HCT116 (cell line): ENCODE measurements around the gene SLC35E4. TPM values are rescaled to one million over a fixed set of nuclear protein-coding genes. Genes with fewer than 3 reads are reported as not detected.

Experiments
- ATAC-seq: fragments of 200-7000 bp; cut with Tn5 transposase; 2 replicates; pipeline ENCODE4 v1.9.1; 2020; ENCODE audit warnings: mild to moderate bottlenecking, moderate library complexity
- BruUV-seq: library from RNA; stranded (reverse); fragments of 400-500 nt; replicated peaks from 2 replicates; lab custom pipeline; 2021; lab: Mats Ljungman, UMichigan
- CTCF ChIA-PET: fragments of 300-600 bp; sonication (Branson Sonifier 250); formaldehyde crosslinking; loops from one replicate; lab custom pipeline; 2021; ENCODE audit warnings: antibody characterized with exemption; lab: Charles Lee
- POLR2A ChIA-PET: fragments of 300-600, 350-600 bp; sonication (Branson Sonifier 250); formaldehyde crosslinking; loops from one replicate; lab custom pipeline; 2021; ENCODE audit warnings: antibody characterized with exemption; lab: Charles Lee
- RAD21 ChIA-PET, 2 experiments: fragments of 300-600 bp; sonication (Branson Sonifier 250); formaldehyde crosslinking; loops; one replicate each; lab custom pipeline; 2023; ENCODE audit warnings: low total read pairs in 2 of 2; ENCODE audit not compliant: uncharacterized antibody in 2 of 2, unreplicated experiment in 2 of 2, low non-redundant PET in 1 of 2; lab: Charles Lee
- DNase-seq: peaks from one replicate; pipeline ENCODE4 v3.0.0-alpha.2; 2010; ENCODE audit warnings: low read depth, low spot score
- H2AFZ ChIP-seq: fragments of 200-600 bp; shearing (Covaris generic), sonication (generic); 2 replicates; pipeline ENCODE4 v1.6.1; 2017; ENCODE audit warnings: low read depth, mixed run types, mixed read lengths, antibody characterized with exemption, low read length; ENCODE audit not compliant: poor library complexity, severe bottlenecking
- H3K27ac ChIP-seq: 2 replicates; pipeline ENCODE4 v1.5.1; 2012; ENCODE audit warnings: low read depth, low read length
- H3K27me3 ChIP-seq: fragments of 200-600 bp; sonication (generic); 2 replicates; pipeline ENCODE4 v1.6.1; 2016; ENCODE audit warnings: mixed run types, low read length, mixed read lengths; ENCODE audit not compliant: insufficient read depth
- H3K36me3 ChIP-seq, 2 experiments: fragments of 200-500 bp in 1 of 2; fragments of 200-600 bp in 1 of 2; sonication (Bioruptor generic) in 1 of 2; sonication (generic) in 1 of 2; 2 replicates each; pipeline versions ENCODE4 v1.5.1 to v1.6.1; 2014 to 2016; ENCODE audit warnings: low read length in 2 of 2, inconsistent platforms in 1 of 2, mixed read lengths in 1 of 2, mixed run types in 1 of 2; ENCODE audit not compliant: insufficient read depth in 2 of 2, control insufficient read depth in 1 of 2
- H3K4me1 ChIP-seq, 2 experiments: fragments of 200-600 bp in 1 of 2; sonication (generic) in 1 of 2; 2 replicates each; pipeline versions ENCODE4 v1.5.1 to v1.6.1; 2012 to 2017; ENCODE audit warnings: low read length in 2 of 2, inconsistent platforms in 1 of 2, mild to moderate bottlenecking in 1 of 2, mixed read lengths in 1 of 2, mixed run types in 1 of 2, moderate library complexity in 1 of 2; ENCODE audit not compliant: insufficient read depth in 2 of 2, control insufficient read depth in 1 of 2
- H3K4me2 ChIP-seq: fragments of 200-600 bp; sonication (generic); 2 replicates; pipeline ENCODE4 v1.6.1; 2017; ENCODE audit warnings: mixed run types, low read length, mixed read lengths
- H3K4me3 ChIP-seq, 2 experiments: fragments of 200-600 bp in 1 of 2; sonication (generic) in 1 of 2; replicated peaks in 1 of 2; 2 replicates each; pipeline ENCODE4 v1.5.1; 2011 to 2016; ENCODE audit warnings: low read length in 2 of 2, control low read depth in 1 of 2, low read depth in 1 of 2, mild to moderate bottlenecking in 1 of 2, mixed read lengths in 1 of 2, mixed run types in 1 of 2
- H3K79me2 ChIP-seq: fragments of 200-600 bp; sonication (generic); 2 replicates; pipeline ENCODE4 v1.6.1; 2017; ENCODE audit warnings: mild to moderate bottlenecking, mixed run types, low read length, moderate library complexity, mixed read lengths; ENCODE audit not compliant: insufficient read depth
- H3K9ac ChIP-seq: fragments of 200-600 bp; sonication (generic); 2 replicates; pipeline ENCODE4 v1.6.1; 2016; ENCODE audit warnings: low read length, mixed read lengths
- H3K9me2 ChIP-seq: fragments of 200-600 bp; sonication (generic), shearing (Covaris generic); 2 replicates; pipeline ENCODE4 v1.6.1; 2017; ENCODE audit warnings: mixed run types, mild to moderate bottlenecking, moderate library complexity; ENCODE audit not compliant: insufficient read depth
- H3K9me3 ChIP-seq, 2 experiments: fragments of 200-500 bp in 1 of 2; fragments of 200-600 bp in 1 of 2; sonication (Bioruptor generic) in 1 of 2; sonication (generic) in 1 of 2; 2 replicates each; pipeline ENCODE4 v1.6.1; 2014 to 2017; ENCODE audit warnings: low read length in 2 of 2, mixed read lengths in 2 of 2, inconsistent platforms in 1 of 2, low read depth in 1 of 2, mild to moderate bottlenecking in 1 of 2, mixed run types in 1 of 2, moderate library complexity in 1 of 2; ENCODE audit not compliant: control insufficient read depth in 1 of 2, insufficient read depth in 1 of 2
- H4K20me1 ChIP-seq: fragments of 200-600 bp; sonication (generic), shearing (Covaris generic); 2 replicates; pipeline ENCODE4 v1.6.1; 2017; ENCODE audit warnings: mixed run types, mild to moderate bottlenecking, moderate library complexity; ENCODE audit not compliant: insufficient read depth
- EGR1 ChIP-seq: IDR thresholded peaks from 2 replicates; pipeline ENCODE4 v1.6.1; 2012; ENCODE audit warnings: low read depth
- EZH2phosphoT487 ChIP-seq: fragments of 200-600 bp; IDR thresholded peaks from 2 replicates; pipeline ENCODE4 v1.6.1; 2018; ENCODE audit warnings: antibody characterized with exemption, borderline replicate concordance
- JUND ChIP-seq: IDR thresholded peaks from 2 replicates; pipeline ENCODE4 v1.6.1; 2012
- MAX ChIP-seq: IDR thresholded peaks from 2 replicates; pipeline ENCODE4 v1.6.1; 2012
- RAD21 ChIP-seq: IDR thresholded peaks from 2 replicates; pipeline ENCODE4 v1.6.1; 2012; ENCODE audit warnings: low read depth, mild to moderate bottlenecking
- SIN3A ChIP-seq: IDR thresholded peaks from 2 replicates; pipeline ENCODE4 v1.6.1; 2012; ENCODE audit warnings: low read depth
- SRF ChIP-seq: IDR thresholded peaks from 2 replicates; pipeline ENCODE4 v1.6.1; 2012; ENCODE audit warnings: low read depth
- YY1 ChIP-seq: IDR thresholded peaks from 2 replicates; pipeline ENCODE4 v1.6.1; 2011; ENCODE audit warnings: low read length, low read depth, moderate library complexity, mild to moderate bottlenecking; ENCODE audit not compliant: insufficient replicate concordance; ENCODE audit errors: extremely low read depth
- ZFX ChIP-seq: fragments of 450-650 bp; IDR thresholded peaks from 2 replicates; pipeline ENCODE4 v1.6.1; 2017
- intact Hi-C: fragments of 100-400 bp; cut with micrococcal nuclease; formaldehyde crosslinking; loops from 2 replicates; pipeline ENCODE4 v1.10.0; 2022
- total RNA-seq: library from RNA; stranded (reverse); gene quantifications from one replicate; pipeline ENCODE4 v1.2.1, GENCODE V29; 2021; ENCODE audit not compliant: unreplicated experiment
- TF ChIP-seq, protein P1 (sequence below): IDR thresholded peaks from 2 replicates; pipeline ENCODE4 v1.6.1; 2012
- TF ChIP-seq, protein P2 (sequence below), 3 experiments: fragments of 200-600 bp in 1 of 3; sonication (generic) in 1 of 3; IDR thresholded peaks in 2 of 3; conservative IDR thresholded peaks in 1 of 3; 2 replicates each; pipeline ENCODE4 v1.5.1; 2012 to 2017; ENCODE audit warnings: low read depth in 2 of 3, low read length in 2 of 3, antibody characterized with exemption in 1 of 3, borderline replicate concordance in 1 of 3, control low read depth in 1 of 3, mild to moderate bottlenecking in 1 of 3, mixed read lengths in 1 of 3, mixed run types in 1 of 3, moderate library complexity in 1 of 3; ENCODE audit not compliant: insufficient read depth in 1 of 3

Gene SLC35E4
- total RNA-seq, 1 experiment from 2014 or later = 6.2 TPM

GRCh38 chr22:30596199-30596598 is 39.4 kb upstream of the SLC35E4 start (continued):
- TF ChIP-seq EZH2phosphoT487 = no peak
- no peak for TF ChIP-seq RAD21
- TF ChIP-seq, protein P1, sequence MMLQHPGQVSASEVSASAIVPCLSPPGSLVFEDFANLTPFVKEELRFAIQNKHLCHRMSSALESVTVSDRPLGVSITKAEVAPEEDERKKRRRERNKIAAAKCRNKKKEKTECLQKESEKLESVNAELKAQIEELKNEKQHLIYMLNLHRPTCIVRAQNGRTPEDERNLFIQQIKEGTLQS = no peak
- no peak for TF ChIP-seq YY1
- no peak for TF ChIP-seq MAX
- TF ChIP-seq EGR1 = no peak
- no peak for TF ChIP-seq JUND

DNA sequence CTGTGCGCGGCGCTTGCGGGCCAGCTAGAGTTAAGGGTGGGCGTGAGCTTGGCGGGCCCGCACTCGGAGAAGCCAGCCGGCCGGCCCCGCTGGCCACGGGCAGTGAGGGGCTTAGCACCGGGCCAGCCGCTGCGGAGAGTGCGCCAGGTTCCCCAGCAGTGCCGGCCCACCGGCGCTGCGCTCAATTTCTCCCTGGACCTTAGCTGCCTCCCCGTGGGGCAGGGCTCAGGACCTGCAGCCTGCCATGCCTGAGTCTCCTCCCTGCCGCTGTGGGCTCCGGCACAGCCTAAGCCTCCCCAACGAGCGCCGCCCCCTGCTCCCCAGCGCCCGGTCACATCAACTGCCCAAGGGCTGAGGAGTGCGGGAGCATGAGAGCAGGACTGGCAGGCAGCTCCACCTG is 38.7 kb upstream of the SLC35E4 start:
- CTCF ChIA-PET = interaction anchor here (0.9 to 1.7 kb wide), 2 partner anchors 9 to 153 kb away, joined by 3 read pairs; partner anchors contain the start of gene TCN2
- no peak overlapping the region for H2AFZ ChIP-seq
- no peak for TF ChIP-seq JUND
- TF ChIP-seq YY1 = no peak
- no peak for TF ChIP-seq SIN3A
- TF ChIP-seq, protein P2, sequence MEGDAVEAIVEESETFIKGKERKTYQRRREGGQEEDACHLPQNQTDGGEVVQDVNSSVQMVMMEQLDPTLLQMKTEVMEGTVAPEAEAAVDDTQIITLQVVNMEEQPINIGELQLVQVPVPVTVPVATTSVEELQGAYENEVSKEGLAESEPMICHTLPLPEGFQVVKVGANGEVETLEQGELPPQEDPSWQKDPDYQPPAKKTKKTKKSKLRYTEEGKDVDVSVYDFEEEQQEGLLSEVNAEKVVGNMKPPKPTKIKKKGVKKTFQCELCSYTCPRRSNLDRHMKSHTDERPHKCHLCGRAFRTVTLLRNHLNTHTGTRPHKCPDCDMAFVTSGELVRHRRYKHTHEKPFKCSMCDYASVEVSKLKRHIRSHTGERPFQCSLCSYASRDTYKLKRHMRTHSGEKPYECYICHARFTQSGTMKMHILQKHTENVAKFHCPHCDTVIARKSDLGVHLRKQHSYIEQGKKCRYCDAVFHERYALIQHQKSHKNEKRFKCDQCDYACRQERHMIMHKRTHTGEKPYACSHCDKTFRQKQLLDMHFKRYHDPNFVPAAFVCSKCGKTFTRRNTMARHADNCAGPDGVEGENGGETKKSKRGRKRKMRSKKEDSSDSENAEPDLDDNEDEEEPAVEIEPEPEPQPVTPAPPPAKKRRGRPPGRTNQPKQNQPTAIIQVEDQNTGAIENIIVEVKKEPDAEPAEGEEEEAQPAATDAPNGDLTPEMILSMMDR (IDR thresholded peaks at IDR 0.05 in 2 of 3, conservative IDR thresholded peaks at IDR 0.05 in 1 of 3; ENCODE audit: borderline replicate concordance in 1 of 3, insufficient read depth in 1 of 3, low read depth in 2 of 3, low read length in 2 of 3) = no peak
- no peak for TF ChIP-seq SRF
- TF ChIP-seq ZFX = no peak
- TF ChIP-seq EGR1 = no peak
- TF ChIP-seq, all 23 proteins: peak for 0
- Histone ChIP-seq H3K4me2 (no peak overlapping the region), H3K27ac (no peak overlapping the region), H3K4me1 (peaks cover 0 to 9% of the 10 kb centered on the region in 2 experiments; a peak in 2 of 4 replicates), H3K9me3 (no peaks in the 10 kb centered on the region), H4K20me1 (no peaks in the 10 kb centered on the region), H3K36me3 (no peaks in the 10 kb centered on the region), H3K9ac (no peak overlapping the region), H3K4me3 (no peak overlapping the region), H3K79me2 (no peaks in the 10 kb centered on the region; the same call in 1 of the 2 replicates), H3K9me2 (no peaks in the 10 kb centered on the region), H3K27me3 (no peaks in the 10 kb centered on the region)
- no TSS peak for BruUV-seq
- POLR2A ChIA-PET = no interaction called here
- intact Hi-C loops = no loop called here
- RAD21 ChIA-PET = no interaction called here
- no peak for DNase-seq
- ATAC-seq = no peak
